ENCODE measurements around the gene GORASP2.

GORASP2 gene

GRCh38 chr2:170965446-170966225 is 36.6 kb downstream of the GORASP2 start:
- no peak for DNase-seq (ENCODE audit: low read depth in 3 of 3)

- no peak for DNase-seq (ENCODE audit: low read depth in 3 of 3)
Observed at GRCh38 chr2:170966648-170967396, 37.8 kb downstream of the GORASP2 start.

GRCh38 chr2:170967553-170967952 is 38.5 kb downstream of the GORASP2 start:
- DNase-seq (ENCODE audit: low read depth in 3 of 3) = no peak

- DNase-seq (ENCODE audit: low read depth in 3 of 3) = no peak
Observed at GRCh38 chr2:170968205-170969003, 39.4 kb downstream of the GORASP2 start.

- no peak for DNase-seq (ENCODE audit: low read depth in 3 of 3)
Observed at GRCh38 chr2:170969030-170969429, 40.0 kb downstream of the GORASP2 start.

- no peak for DNase-seq (ENCODE audit: low read depth in 3 of 3)
Observed at GRCh38 chr2:170969872-170970496, 40.9 kb downstream of the GORASP2 start.

- DNase-seq (ENCODE audit: low read depth in 3 of 3) = no peak
Observed at GRCh38 chr2:170971071-170971470, 42.0 kb downstream of the GORASP2 start.

GRCh38 chr2:170972296-170973224 is 43.5 kb downstream of the GORASP2 start:
- DNase-seq (ENCODE audit: low read depth in 3 of 3) = no peak

- no peak for DNase-seq (ENCODE audit: low read depth in 3 of 3)
Observed at GRCh38 chr2:170973225-170973491, 44.1 kb downstream of the GORASP2 start.

- peak; percentile 76 to 88 (median 84) for DNase-seq (ENCODE audit: low read depth in 3 of 3)
Observed at GRCh38 chr2:170973492-170974303, 44.6 kb downstream of the GORASP2 start.

- no peak for DNase-seq (ENCODE audit: low read depth in 3 of 3)
Observed at GRCh38 chr2:170974304-170974993, 45.4 kb downstream of the GORASP2 start.

- no peak for DNase-seq (ENCODE audit: low read depth in 3 of 3)
Observed at GRCh38 chr2:170975127-170975942, 46.3 kb downstream of the GORASP2 start.

- DNase-seq (ENCODE audit: low read depth in 3 of 3) = no peak
Observed at GRCh38 chr2:170975943-170976270, 46.9 kb downstream of the GORASP2 start.

- no peak for DNase-seq (ENCODE audit: low read depth in 3 of 3)
Observed at GRCh38 chr2:170984079-170984478, 55.0 kb downstream of the GORASP2 start.

GRCh38 chr2:170985407-170985806 is 56.4 kb downstream of the GORASP2 start:
- no peak for DNase-seq (ENCODE audit: low read depth in 3 of 3)

GRCh38 chr2:170986566-170987258 is 57.7 kb downstream of the GORASP2 start:
- no peak for DNase-seq (ENCODE audit: low read depth in 3 of 3)

GRCh38 chr2:170991398-170992182 is 62.5 kb downstream of the GORASP2 start:
- no peak for DNase-seq (ENCODE audit: low read depth in 3 of 3)

Measured in stimulated activated CD4-positive, alpha-beta T cell treated with anti-CD3 and anti-CD28 coated beads, TNF-alpha, amount 100 ng/mL, for 24 hours (primary cell).